Measurements from ENCODE around the gene PACS1. TPM values are rescaled to one million over a fixed set of nuclear protein-coding genes. Genes with fewer than 3 reads are reported as not detected.
"Not testable (repeated sequence)": the region's sequence is repeated elsewhere in the genome, so short reads cannot be mapped to it uniquely, and the experiment has no call there.

PACS1 gene
- polyA plus RNA-seq, 3 donors: 48.0 to 59.2 (median 53.1) TPM

DNA sequence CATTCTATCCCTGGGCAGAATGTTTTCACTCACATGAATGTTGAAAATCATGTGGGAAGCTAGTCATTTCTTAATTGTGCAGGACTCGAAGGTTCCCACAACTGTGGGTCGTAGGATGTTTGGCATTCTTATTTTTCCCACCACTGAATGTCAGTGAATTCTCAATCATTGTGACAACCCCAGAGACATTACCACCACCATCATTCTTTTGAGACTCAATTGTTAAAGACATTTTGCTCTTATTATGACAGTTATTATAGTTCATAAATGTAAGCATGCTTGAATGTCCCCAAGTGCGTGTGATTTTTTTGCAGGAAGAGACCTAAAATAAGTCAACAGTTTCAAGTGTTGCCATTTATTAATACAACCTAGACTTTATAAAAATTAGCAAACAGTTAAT is 19.0 kb downstream of the PACS1 start:
- DNase-seq (ENCODE audit: extremely low read depth in 1 of 11, low read depth in 9 of 11, low spot score in 4 of 11): no peak

- no peak for DNase-seq (ENCODE audit: extremely low read depth in 1 of 11, low read depth in 9 of 11, low spot score in 4 of 11)
Measured at GRCh38 chr11:66090288-66090687, 20.2 kb downstream of the PACS1 start.

DNA sequence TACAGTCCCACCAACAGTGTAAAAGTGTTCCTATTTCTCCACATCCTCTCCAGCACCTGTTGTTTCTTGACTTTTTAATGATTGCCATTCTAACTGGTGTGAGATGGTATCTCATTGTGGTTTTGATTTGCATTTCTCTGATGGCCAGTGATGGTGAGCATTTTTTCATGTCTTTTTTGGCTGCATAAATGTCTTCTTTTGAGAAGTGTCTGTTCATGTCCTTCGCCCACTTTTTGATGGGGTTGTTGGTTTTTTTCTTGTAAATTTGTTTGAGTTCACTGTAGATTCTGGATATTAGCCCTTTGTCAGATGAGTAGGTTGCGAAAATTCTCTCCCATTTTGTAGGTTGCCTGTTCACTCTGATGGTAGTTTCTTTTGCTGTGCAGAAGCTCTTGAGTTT is 22.1 kb downstream of the PACS1 start:
- DNase-seq (ENCODE audit: extremely low read depth in 1 of 11, low read depth in 9 of 11, low spot score in 4 of 11): not testable (repeated sequence)

DNA sequence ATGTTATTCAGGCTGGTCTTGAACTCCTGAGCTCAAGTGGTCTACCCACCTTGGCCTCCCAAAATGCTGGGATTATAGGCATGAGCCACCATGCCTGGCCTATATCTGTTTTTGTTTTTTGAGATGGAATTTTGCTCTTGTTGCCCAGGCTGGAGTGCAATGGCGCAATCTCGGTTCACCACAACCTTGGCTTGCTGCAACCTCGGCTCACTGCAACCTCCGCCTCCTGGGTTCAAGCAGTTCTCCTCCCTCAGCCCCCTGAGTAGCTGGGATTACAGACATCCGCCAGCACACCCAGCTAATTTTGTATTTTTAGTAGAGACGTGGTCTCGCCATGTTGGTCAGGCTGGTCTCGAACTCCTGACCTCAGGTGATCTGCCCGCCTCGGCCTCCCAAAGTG is 29.7 kb downstream of the PACS1 start:
- DNase-seq (ENCODE audit: extremely low read depth in 1 of 11, low read depth in 9 of 11, low spot score in 4 of 11): not testable (repeated sequence)

DNA sequence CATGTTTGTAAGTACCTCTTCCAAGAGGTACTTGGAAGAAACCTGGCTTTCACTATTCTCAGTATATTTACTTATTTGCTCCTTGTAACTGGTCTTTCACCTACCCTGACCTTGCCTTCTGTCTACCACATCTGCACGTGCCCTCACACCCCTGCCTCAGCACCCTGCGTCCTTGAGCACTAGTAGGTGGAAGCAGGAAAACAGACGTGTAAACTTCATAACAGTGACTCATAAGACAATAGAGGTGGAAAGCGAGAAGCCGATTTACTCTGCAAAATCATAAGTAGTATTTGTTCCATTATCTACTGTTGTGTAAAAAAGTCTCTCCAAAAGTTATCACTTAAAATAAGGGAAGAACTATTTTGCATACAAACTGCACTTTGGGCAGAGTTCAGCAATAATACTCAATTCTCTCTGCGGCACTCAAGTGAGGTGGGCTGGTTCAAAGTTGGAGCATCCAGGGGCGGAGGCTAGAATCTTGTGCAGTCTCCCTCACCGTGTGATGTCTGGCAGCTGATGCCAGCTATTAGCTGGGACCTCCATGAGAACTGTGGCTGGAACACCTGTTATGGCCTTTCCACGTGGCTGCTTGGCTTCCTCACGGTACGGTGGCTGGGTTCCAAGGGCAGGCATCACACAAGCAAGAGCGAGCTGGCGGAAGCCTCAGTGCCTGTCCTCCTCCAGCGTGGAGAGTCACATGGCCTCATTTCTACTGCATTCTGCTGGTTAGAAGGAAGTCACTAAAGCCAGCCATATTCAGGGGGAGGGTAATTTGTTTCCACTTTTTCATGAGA is 30.4 kb downstream of the PACS1 start:
- peak in 10 of 11 donors; percentile 32 to 58 (median 45) for DNase-seq (ENCODE audit: extremely low read depth in 1 of 11, low read depth in 9 of 11, low spot score in 4 of 11)

DNA sequence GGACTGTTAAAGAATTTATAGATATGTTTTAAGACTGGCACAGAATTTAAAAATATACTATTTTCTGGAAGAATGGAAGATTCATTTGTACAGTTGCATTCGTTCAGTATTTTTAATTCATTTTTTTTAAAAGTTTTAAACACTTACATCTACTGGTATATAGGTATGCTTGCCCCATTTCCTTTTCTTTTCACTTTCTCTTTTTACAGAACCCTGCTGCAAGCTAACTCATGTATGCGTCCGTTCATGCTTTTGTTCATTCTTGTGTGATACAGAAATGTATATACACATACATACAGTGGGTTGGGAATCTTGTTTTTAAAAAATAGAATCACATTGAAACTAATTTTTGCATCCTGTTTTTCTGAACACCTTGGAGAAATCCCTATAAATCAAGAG is 31.0 kb downstream of the PACS1 start:
- DNase-seq (ENCODE audit: extremely low read depth in 1 of 11, low read depth in 9 of 11, low spot score in 4 of 11): no peak

- DNase-seq (ENCODE audit: extremely low read depth in 1 of 11, low read depth in 9 of 11, low spot score in 4 of 11): no peak
Measured at GRCh38 chr11:66104057-66104638, 34.1 kb downstream of the PACS1 start.

GRCh38 chr11:66106786-66107599 is 36.9 kb downstream of the PACS1 start:
- no peak for DNase-seq (ENCODE audit: extremely low read depth in 1 of 11, low read depth in 9 of 11, low spot score in 4 of 11)

GRCh38 chr11:66107600-66108510 is 37.8 kb downstream of the PACS1 start:
- DNase-seq (ENCODE audit: extremely low read depth in 1 of 11, low read depth in 9 of 11, low spot score in 4 of 11): no peak

- no peak for DNase-seq (ENCODE audit: extremely low read depth in 1 of 11, low read depth in 9 of 11, low spot score in 4 of 11)
Measured at GRCh38 chr11:66109294-66109693, 39.2 kb downstream of the PACS1 start.

- DNase-seq (ENCODE audit: extremely low read depth in 1 of 11, low read depth in 9 of 11, low spot score in 4 of 11): no peak
Measured at GRCh38 chr11:66111158-66111557, 41.1 kb downstream of the PACS1 start.

- DNase-seq (ENCODE audit: extremely low read depth in 1 of 11, low read depth in 9 of 11, low spot score in 4 of 11): no peak
Measured at GRCh38 chr11:66112041-66112491, 42.0 kb downstream of the PACS1 start.

- no peak for DNase-seq (ENCODE audit: extremely low read depth in 1 of 11, low read depth in 9 of 11, low spot score in 4 of 11)
Measured at GRCh38 chr11:66112601-66113499, 42.8 kb downstream of the PACS1 start.

GRCh38 chr11:66114957-66115356 is 44.9 kb downstream of the PACS1 start:
- not testable (repeated sequence) for DNase-seq (ENCODE audit: extremely low read depth in 1 of 11, low read depth in 9 of 11, low spot score in 4 of 11)

DNA sequence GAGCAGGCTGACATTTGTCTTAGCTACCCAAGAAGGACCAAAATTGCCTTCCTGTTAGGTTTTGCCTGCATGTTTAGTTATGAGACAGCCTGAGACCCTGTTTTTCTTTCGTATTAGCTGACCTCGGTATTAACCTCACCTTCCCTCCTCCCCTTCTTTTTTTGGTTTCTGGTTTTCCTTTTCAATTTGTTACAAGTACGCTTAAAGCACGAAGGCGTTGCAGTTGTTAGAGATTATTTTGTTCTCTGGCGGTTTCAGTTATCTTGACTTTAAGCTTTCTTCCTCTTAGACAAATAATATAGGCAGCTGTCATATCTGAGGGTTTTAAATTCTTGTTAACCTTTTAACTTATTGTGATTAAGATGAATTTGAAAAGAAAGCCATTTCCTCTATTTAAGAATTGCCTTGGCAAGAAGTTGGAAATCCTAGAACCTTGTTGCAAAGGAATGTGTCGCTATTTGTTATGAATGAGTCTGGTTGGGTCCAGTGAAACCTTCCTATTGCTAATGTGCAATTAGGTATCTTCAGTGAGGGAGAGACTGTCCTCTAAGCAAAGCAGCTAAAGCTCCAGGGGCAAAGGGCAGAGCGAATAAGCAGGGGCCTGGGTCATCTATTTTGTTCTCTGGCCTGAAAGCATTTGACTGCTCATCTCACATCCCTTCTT is 45.7 kb downstream of the PACS1 start:
- DNase-seq (ENCODE audit: extremely low read depth in 1 of 11, low read depth in 9 of 11, low spot score in 4 of 11): no peak

DNA sequence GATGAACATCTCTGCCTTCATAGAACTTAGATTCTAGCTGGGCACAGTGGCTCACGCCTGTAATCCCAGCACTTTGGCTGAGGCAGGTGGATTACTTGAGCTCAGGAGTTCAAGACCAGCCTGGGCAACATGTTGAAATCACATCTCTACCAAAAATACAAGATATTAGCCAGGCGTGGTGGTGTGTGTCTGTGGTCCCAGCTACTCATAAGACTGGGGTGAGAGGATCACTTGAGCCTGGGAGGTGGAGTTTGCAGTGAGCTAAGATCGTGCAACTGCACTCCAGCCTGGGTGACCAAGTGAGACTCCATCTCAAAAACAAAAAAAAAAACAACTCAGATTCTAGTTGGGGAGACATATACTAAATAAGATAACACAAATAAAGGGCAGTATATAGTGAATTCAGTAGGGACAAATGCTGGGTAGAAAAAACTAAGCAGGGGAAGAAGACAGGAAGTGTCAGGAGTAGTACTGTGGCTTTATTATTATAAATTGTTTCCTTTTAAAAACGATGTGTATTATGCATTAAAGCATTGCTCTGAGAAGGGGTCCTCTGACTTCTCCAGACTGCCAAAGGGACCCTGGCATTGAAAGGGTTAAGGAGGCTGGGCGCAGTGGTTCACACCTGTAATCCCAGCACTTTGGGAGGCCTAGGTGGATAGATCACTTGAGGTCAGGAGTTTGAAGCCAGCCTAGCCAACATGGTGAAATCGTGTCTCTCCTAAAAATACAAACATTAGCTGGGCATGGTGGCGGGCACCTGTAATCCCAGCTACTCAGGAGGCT is 46.7 kb downstream of the PACS1 start:
- DNase-seq (ENCODE audit: extremely low read depth in 1 of 11, low read depth in 9 of 11, low spot score in 4 of 11): no peak

DNA sequence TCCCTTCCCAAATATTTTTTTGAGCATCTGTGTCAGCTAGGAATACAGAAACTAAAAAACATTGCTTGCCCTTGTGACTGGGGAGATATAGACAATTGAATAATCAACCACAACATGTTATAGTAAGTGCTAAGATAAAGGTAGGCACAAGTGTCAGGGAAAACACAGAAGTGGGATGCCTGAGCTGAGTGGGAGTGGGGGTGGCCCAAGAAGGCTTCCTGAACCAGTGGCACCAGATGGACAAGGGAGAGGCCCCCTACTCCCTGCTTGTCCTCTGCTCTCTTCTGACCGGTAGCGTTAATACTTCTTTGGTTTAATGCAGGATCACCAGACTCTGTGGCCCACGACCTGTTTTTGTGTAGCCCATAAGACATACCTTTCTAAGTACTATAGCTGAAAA is 48.8 kb downstream of the PACS1 start:
- DNase-seq (ENCODE audit: extremely low read depth in 1 of 11, low read depth in 9 of 11, low spot score in 4 of 11): no peak
